Activated CD8-positive, alpha-beta memory T cell treated with anti-CD3 and anti-CD28 coated beads, Interleukin-2, amount 50 U/mL, for 4 hours (primary cell): ENCODE measurements around the gene LTN1.
"Not testable (repeated sequence)": the region's sequence is repeated elsewhere in the genome, so short reads cannot be mapped to it uniquely, and the experiment has no call there.

Source experiments
- DNase-seq: peaks from one replicate; pipeline ENCODE4 v3.0.0-alpha.2; 2020

Gene LTN1, protein sequence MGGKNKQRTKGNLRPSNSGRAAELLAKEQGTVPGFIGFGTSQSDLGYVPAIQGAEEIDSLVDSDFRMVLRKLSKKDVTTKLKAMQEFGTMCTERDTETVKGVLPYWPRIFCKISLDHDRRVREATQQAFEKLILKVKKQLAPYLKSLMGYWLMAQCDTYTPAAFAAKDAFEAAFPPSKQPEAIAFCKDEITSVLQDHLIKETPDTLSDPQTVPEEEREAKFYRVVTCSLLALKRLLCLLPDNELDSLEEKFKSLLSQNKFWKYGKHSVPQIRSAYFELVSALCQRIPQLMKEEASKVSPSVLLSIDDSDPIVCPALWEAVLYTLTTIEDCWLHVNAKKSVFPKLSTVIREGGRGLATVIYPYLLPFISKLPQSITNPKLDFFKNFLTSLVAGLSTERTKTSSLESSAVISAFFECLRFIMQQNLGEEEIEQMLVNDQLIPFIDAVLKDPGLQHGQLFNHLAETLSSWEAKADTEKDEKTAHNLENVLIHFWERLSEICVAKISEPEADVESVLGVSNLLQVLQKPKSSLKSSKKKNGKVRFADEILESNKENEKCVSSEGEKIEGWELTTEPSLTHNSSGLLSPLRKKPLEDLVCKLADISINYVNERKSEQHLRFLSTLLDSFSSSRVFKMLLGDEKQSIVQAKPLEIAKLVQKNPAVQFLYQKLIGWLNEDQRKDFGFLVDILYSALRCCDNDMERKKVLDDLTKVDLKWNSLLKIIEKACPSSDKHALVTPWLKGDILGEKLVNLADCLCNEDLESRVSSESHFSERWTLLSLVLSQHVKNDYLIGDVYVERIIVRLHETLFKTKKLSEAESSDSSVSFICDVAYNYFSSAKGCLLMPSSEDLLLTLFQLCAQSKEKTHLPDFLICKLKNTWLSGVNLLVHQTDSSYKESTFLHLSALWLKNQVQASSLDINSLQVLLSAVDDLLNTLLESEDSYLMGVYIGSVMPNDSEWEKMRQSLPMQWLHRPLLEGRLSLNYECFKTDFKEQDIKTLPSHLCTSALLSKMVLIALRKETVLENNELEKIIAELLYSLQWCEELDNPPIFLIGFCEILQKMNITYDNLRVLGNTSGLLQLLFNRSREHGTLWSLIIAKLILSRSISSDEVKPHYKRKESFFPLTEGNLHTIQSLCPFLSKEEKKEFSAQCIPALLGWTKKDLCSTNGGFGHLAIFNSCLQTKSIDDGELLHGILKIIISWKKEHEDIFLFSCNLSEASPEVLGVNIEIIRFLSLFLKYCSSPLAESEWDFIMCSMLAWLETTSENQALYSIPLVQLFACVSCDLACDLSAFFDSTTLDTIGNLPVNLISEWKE (N-terminal part only)

DNA sequence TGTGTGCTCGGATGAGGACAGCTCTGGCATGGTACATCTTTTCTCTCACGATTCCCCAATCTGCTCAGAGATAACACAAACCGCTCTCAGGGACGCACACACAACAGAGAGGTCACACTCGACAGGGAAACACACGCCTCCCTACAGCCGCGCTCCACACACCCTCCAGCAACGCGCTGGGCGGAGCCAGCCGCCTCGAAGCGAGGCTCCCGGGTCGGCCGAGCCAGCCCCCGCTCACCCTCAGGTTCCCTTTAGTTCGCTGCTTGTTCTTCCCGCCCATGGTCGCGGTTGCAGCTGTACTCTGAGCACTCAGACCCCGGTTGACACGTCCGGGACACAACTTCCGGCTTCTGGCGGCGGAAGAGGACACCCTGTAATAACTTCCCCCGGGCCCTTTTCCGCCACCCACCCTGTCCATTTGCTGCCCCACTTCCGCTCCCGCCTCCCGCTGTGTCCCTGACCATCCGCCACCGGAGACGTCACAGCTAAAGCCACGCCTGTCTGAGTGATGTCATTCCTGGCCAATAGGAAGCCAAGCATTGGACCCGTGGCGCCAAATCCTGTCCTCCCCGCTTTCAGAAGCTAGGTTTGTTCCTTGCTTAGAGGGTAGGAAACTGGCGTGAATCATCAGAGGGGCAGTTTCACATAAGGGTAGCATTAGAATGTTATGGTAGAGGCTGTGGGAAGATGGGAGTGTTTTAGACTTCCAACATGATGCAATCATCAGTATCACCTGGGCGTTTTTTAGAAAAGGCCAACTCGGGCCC lies at the start of gene LTN1:
LTN1 (minus strand) TSS at position 352 of the 767 bp plus-strand sequence; CDS start at position 280, 72 bp downstream.
- peak; percentile 99 for DNase-seq

DNA sequence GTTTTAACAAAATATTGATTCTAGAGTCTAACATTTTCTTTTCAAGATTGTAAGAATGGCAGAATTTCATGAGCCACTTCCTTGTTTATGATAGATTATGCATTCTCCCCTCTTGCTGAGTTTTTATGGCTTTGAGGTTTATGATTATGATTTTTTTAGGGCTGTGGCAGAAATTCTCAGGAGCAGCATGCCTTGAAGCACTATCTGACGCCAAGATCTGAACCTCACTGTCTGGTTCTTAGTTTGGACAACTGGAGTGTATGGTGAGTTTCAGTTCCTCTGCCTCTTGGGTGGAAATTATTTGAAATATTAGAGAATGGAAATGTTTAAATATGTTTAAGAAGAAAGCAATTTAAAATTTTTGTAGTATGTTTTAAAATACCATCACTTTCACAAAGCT lies 42.0 kb upstream of the LTN1 start:
- DNase-seq, result no peak

DNA sequence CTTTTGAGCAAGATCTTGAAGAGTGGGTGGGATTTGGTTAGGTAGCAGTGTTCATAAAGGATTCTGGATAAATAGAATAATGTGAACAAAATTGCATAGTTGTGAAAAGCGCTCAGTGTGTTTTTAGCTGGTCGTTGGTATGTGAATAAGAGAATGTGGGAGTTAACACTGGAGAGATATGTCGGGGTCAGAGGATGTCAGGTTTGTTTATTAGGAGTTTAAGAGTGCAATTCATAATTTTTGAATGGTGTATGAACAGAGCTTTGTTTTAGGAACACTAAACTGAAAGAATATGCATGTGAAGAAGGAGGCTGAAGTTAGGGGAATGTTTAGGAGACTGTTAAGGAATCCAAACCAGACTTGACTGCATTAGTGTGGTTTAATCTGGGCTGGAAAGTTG lies 41.2 kb upstream of the LTN1 start:
- DNase-seq, result no peak

DNA sequence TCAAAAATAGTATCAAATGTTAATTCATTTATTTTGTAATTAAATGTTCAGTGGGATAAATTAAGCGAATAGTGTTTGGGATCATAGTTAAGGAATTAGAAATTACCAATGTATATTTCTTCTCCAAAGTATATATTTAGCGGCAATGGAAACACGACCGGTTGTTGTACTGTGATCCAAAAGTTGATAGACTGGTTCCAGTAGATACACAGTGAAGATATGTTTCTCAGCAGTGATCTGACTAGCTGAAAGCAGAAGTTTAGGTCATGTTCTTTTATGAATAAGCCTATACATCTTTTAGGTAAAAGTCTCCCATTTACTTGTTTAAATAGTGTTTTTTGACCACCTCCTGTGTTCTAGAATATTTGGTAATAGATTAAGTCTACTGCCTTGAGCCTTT lies 40.6 kb upstream of the LTN1 start:
- DNase-seq, result no peak

DNA sequence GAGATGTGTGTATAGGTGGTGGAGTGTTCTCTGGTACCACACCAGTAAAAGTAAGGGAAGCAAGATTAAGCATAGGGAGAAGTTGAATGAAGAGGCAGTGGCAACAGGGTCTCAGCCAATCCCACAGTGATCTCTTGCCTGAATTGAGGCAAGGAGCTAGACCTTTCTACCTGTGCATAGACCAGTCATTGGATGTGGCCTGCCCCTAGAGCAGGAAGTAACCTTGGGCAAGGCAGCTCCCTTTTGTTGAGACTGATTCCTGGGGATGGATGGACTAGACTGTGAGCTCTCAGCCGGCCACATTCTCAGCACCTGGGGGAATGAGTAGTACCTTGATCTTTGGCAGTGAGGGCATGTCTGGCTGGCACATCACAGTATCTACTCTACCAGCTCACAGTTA lies 38.2 kb upstream of the LTN1 start:
- DNase-seq, result no peak

DNA sequence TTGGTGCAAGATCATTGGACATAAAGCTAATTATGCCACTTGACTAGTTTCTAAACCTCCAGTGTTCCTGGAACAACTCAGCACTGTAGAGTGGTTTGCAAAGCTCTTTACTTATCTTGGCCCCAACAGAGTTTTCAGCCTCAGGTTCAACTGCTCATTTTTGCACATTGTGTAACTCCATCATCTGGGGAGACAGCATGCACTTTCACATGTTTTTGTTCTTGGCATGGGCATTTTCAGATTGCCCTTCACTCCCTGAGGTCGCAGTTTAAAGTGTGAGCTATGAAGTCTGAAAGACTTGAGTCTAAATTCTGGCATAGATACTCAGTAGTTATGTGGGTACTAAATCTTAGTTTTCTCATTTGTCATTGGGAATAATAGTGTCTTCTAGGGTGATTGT lies 36.8 kb upstream of the LTN1 start:
- no peak for DNase-seq

DNA sequence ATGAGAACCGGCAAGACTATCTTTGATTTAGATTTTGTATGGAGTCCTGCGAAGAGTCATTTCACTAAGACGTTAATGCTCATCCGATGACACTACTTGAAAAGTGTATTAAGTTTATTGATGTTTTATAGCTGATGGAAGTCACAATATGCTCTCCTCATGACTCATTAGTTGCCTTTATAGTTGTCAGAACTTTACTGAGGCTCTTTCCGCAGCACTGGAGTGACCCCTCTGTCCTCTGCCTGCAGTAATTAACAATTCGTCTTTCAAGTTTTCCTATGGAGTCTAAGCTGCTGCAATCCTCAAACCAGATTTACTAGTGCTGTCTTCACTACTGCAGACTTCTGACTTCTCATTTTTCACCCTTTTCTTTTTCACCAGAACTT lies 32.6 kb upstream of the LTN1 start:
- no peak for DNase-seq

DNA sequence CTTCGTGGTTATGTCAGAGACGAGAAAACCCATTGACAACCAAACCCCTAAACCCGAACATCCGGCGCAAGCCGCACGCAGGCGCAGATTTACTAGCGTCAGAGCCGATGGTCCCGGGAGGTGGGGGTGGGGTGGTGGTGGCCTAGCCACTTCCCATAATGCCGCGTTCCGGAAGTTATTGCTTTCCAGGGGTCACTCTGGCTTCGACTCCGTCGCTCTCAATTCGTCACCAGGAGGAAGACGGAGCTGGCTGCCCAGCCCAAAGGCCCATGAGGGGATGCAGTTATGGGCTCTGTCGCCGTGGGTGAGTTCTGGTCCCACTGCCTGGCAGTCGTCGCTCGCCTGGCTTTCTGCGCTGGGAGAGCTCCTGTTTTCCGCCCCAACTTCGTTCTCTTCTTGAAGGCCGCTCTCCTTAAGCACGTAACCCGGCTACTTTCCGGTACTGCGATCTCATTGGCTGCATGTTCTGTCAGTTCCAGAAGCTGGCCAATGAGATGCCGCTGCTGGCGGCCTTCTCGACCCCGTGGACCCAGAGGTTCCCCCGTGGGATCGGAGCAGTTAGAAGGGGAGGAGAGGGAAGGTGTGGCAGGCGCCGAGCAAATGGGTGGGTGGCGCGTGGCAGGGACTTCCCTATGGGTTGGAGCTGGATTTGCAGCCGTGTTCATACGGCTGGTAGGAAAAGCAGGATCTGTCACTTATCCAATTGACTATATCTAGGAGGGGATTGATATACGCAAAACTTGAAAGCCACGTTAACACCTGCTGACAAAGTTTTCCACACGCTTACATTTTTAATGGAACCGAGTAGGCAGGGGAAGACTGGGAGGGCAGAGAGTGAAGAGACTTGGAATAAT lies 32.0 kb upstream of the LTN1 start, which contains the start of gene USP16:
USP16 (plus strand) TSS at position 195 of the 854 bp plus-strand sequence. CDS start 3,246 bp downstream, outside the sequence.
- peak; percentile 89 for DNase-seq

DNA sequence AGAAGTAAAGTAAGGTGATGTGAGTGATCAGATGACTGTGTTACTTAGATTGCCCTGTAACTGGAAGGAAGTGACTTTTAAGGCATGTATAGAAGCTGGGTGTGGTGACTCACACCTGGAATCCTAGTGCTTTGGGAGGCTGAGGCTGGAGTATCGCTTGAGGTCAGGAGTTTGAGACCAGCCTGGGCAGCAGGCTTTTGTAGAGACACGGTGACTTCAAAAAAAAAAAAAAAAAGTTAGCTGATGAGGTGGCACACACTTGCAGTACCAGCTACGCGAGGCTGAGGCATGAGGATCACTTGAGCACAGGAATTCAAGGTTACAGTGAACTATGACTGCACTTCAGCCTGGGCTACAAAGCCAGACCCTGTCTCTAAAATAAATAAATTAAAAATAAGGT lies 29.5 kb upstream of the LTN1 start:
- DNase-seq, result no peak

DNA sequence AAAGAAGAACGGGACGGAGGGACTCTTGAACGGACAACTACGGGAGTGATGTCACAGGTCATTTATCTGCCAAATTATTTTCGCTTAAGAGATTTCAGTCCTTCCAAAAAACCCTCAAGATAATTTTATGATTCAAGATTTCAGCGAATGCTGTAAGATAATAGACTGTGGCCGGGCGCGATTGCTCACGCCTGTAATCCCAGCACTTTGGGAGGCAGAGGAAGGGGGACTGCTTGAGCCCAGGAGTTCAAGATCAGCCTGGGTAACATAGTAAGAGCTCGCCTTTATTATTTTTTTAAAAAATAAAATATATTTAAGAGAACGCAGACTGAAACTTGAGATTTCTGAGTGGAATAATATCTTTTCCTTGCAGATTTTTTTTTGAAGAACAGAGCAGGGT lies 25.9 kb upstream of the LTN1 start:
- no peak for DNase-seq

DNA sequence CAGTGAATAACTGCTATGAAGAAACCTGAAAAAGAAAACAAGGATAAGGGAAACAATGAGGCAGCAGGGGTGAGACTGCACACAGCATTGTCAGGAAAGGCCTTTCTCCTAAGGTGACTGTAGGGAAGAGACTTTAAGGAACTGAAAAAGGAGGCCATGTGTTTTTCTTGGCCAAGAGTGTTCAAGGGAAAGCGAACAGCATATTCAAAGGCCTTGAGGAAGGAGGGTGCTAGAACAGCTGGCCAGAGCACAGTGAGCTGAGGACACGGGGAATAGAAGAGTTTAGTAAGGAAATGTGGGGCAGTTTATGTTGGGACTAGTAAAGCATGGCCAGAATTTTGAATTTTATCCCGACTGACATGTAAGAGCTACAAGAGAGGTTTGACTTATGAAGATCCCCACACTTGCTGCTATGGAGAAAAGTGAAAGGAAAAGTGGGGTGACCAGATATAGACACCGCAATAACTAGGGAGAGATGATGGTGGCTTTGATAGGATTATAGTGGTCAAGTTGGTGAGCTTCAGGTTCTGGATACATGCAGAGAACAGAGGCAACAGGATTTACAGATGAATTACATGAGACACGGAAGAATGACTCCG lies 25.1 kb upstream of the LTN1 start:
- no peak for DNase-seq

DNA sequence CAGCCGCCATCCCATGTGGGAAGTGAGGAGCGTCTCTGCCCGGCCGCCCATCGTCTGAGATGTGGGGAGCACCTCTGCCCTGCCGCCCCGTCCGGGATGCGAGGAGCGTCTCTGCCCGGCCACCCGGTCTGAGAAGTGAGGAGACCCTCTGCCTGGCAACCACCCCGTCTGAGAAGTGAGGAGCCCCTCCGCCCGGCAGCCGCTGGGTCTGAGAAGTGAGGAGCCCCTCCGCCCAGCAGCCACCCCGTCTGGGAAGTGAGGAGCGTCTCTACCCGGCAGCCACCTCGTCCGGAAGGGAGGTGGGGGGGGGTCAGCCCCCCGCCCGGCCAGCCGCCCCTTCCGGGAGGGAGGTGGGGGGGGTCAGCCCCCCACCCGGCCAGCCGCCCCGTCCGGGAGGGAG lies 18.6 kb upstream of the LTN1 start:
- not testable (repeated sequence) for DNase-seq

DNA sequence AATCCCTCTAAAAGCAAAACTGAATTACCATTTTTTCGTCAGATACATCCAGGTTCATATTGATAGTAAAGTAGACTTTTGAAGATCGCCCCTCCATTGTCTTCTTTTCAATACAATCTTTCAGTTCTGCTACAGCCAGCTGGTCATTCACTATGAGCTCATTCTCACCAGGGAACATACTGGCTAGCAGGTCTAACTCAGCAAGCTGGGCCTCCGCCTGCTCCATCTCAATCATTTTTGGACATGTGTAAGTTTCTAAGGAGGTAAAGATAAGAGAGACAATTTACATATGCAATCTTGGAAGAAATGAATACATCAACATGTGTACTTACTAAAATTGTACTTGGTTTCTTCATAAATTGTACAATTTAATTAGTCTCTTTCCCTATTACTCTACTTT lies 15.7 kb upstream of the LTN1 start:
- no peak for DNase-seq

DNA sequence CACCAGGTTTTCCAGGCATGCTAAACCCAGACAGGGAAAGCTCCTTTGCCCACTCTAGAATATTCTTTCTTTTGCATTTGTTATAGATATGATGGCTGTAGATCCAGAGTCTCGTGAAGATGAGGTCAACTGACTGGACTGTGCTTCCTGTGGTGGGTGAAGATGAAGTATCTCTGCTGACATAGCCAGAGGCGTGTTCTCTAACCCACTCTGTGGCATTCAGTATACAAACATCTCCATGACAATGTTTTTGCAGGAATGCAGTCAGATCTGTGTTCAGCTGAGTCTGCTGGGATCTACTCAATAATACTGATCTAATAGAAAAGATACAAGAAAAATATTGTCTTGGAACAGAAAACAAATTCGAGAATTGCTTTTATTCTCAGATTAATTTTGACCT lies 15.1 kb upstream of the LTN1 start:
- no peak for DNase-seq

DNA sequence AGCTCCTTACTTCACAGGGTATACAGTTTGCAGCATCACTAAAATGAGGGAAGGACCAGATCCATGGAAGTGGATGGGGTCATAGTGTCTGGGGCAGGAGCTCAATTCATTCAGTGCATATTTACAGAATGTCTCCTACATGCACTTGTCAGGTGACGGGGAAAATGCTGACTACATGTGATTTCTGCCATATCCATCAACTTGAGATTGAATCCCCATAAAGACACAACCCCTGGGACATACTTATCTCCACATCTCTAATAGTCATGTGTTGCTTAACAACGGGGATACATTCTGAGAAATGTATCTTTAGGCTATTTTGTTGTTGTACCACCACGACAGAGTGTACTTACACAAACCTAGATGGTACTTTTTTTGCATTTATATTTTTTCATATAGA lies 14.5 kb upstream of the LTN1 start:
- no peak for DNase-seq

DNA sequence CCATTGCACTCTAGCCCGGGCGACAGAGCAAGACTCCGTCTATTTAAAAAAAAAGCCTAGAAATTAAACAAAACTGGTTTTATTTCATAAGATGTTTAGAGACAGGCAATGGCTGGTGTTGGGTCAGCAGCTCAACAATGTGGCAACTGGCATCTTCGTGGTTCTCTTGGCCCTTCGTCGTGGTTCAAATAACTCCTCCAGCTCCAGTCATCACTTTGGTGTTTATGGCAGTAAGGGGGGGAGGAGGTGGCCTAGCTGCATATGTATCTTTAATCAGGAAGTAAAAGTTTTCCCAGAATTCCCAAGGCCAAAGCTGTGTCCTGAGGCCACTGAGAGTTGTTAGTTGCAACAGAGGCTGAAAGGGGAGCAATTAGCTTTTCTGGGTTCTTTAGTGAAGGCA lies 13.0 kb upstream of the LTN1 start:
- no peak for DNase-seq

DNA sequence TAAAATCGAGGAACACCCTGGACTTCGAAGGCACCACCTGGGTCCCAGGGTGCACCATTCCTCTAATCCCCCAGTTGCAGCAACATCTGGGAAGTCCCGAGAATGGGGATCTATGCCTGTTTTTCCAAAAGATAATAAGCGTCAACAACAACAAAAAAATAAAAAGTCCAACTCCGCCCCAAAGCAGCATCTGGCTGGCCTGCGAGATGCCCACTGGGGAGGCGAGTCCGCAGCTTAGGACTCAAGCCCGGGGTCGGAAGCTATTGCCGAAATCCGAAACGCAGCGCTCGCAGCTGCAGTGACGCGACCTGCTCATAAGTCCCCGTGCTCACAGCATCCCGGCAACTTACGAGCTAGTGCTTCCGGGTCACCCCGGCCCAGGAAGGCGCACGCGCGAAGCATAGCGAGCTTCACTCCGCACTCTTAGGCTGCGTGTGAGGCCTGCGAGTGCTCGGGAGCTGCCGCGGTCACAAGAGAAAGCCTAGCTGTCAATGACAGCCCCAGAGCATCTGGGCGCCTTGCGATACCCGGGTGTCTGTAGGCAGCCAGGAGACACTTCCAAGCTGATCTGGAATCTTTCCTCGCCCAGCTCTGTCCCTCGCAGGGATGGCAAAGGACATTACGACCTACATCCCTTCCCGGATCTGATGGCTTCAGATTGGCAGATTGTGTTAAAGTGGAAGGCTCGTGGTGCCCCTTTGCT lies 9.9 kb upstream of the LTN1 start:
- peak; percentile 94 for DNase-seq

DNA sequence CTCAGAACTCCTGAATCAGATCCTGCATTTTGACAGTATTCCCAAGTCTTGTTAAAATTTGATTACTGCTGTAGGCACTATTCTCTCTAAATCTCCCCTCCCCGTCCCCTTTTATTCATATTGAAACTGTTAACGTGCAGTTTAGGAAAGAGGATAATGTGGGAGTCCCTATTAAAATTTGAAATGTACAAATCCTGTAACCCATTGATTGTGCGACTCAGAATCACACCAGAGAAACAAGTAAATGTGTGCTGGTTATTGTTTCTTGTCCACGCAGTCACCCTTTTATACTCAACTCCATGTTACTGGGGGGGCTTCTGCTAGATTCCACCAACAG lies 584 bp upstream of the LTN1 start:
- no peak for DNase-seq

DNA sequence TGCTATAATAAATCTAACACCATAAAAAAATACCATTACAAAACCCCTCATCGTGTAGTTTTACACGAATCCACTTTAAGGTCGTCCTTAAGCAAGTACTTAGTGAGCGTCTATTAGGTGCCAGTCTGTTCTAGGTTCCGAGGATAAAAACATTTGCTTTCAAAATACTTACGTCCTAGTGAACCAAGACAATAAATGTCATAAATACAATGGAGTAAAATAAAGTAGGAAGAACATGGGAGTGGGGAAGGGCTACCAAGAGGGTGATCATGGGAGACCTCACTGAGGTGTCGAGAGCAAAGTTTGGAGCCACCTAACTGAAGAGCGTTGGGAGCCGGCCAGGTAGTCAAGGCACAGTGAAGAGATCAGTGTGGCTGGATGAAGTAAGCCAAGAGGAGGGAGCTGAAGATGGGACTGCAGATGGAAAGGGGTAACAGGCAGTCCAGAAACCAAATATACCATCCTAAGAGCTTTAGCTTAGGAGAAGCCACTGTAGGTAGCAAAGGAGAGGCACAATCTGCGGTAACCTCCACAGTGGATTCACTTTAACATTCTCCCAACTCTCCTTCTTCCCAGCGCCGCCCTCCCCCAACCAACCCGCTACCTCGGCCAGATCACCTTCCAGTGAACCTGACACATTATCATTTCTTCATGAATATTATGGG lies 684 bp downstream of the LTN1 start:
- DNase-seq, result no peak

DNA sequence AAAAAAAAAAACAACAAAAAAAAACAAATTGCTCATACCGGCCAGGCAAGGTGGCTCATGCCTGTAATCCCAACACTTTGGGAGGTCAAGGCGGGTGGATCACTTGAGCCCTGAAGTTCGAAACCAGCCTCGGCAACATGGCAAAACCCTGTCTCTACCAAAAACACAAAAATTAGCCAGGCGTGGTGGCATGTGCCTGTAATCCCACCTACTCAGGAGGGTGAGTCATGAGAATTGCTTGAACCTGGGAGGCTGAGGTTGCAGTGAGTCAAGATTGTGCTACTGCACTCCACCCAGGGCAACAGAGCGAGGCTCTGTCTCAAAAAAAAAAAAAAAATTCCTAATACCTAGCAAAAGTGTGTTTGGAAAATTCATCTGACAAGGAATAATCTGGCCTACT lies 4.5 kb downstream of the LTN1 start:
- peak; percentile 27 for DNase-seq
